Mesodermal cell (in vitro differentiated cells): Measurements from ENCODE around the gene PDE1A. TPM values are rescaled to one million over a fixed set of nuclear protein-coding genes. Genes with fewer than 3 reads are reported as not detected.

Source experiments
- H3K27ac ChIP-seq: 2 replicates; pipeline ENCODE4 v1.7.0; 2013; ENCODE audit warnings: mild to moderate bottlenecking, low read depth, low read length, moderate library complexity; ENCODE audit not compliant: severe bottlenecking
- H3K36me3 ChIP-seq: 2 replicates; pipeline ENCODE4 v1.7.1; 2013; ENCODE audit warnings: mild to moderate bottlenecking, low read length, moderate library complexity; ENCODE audit not compliant: control insufficient read depth, insufficient read depth
- H3K4me1 ChIP-seq: one replicate; pipeline ENCODE4 v1.7.1; 2013; ENCODE audit warnings: mild to moderate bottlenecking, low read length; ENCODE audit not compliant: insufficient read depth, control insufficient read depth, poor library complexity, severe bottlenecking
- H3K4me3 ChIP-seq: 2 replicates; pipeline ENCODE4 v1.7.0; 2013; ENCODE audit warnings: low read length, control low read depth, mild to moderate bottlenecking; ENCODE audit not compliant: insufficient read depth, poor library complexity, severe bottlenecking; ENCODE audit errors: extremely low read depth
- H3K9me3 ChIP-seq: 2 replicates; pipeline ENCODE4 v1.7.1; 2013; ENCODE audit warnings: mild to moderate bottlenecking, low read length, moderate library complexity; ENCODE audit not compliant: control insufficient read depth
- WGBS, 2 experiments: methylation state at CpG; one replicate each; pipeline ENCODE4 v1.1.5; 2013; ENCODE audit warnings: missing lambda C conversion rate in 2 of 2; ENCODE audit not compliant: insufficient coverage in 2 of 2; 5-methylcytosine and 5-hydroxymethylcytosine counted together
- polyA plus RNA-seq, 2 experiments: library from polyadenylated mRNA; stranded (reverse); fragments of 50-300 nt; gene quantifications; one replicate each; pipeline ENCODE4 v1.2.3, GENCODE V29; 2013

The PDE1A gene
- 2.3 TPM for polyA plus RNA-seq (2013, experiment 1 of 2)
- 2.0 TPM for polyA plus RNA-seq (2013, experiment 2 of 2)

DNA sequence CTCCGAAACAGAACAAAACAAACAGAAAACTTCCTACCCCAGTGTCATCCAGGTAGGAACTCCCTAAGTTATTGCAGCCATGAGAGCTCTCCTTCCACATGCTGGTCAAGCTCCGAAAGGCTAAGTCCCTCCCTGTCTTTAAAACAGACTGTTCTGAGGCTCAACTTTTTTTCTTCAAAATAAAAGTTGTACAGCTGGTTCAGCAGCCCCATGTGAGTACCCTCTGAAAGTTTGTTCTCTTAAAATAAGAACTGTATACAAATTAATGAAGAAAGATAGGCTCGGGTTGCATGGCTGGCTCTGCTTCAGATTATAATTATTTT is at the start of gene PDE1A:
Gene PDE1A (minus strand): TSS at position 119 of the 323 bp plus-strand sequence.
- WGBS, 2 experiments, result 93 to 100% methylated on average over 1 to 2 of the region's 3 CpGs
- Histone ChIP-seq H3K4me3 (no peak within 1 kb of the TSS), H3K27ac (peak within 1 kb of the TSS; percentile 23), H3K36me3 (no peaks in the 10 kb centered on the region), H3K9me3 (no peaks in the 10 kb centered on the region), H3K4me1 (peaks cover 4% of the 10 kb centered on the region)

DNA sequence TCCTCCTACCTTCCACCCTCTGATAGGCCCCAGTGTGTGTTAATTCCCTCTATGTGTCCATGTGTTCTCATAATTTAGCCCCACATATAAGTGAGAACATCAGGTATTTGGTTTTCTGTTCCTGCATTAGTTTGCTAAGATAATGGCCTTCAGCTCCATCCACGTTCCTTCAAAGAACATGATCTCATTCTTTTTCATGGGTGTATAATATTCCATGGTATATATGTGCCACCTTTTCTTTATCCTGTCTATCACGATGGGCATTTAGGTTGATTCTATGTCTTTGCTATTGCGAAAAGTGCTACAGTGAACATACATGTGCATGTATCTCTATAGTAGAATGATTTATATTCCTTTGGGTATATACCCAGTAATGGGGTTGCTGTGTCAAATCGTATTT is 46.8 kb upstream of the PDE1A start:
- Histone ChIP-seq H3K4me3 (no peak overlapping the region), H3K9me3 (no peaks in the 10 kb centered on the region), H3K36me3 (no peaks in the 10 kb centered on the region), H3K27ac (no peak overlapping the region), H3K4me1 (no peaks in the 10 kb centered on the region)
- 100% methylated on average over 2 of the region's 4 CpGs; no CpG with 5 or more reads in 1 of the 2 experiments for WGBS, 2 experiments

DNA sequence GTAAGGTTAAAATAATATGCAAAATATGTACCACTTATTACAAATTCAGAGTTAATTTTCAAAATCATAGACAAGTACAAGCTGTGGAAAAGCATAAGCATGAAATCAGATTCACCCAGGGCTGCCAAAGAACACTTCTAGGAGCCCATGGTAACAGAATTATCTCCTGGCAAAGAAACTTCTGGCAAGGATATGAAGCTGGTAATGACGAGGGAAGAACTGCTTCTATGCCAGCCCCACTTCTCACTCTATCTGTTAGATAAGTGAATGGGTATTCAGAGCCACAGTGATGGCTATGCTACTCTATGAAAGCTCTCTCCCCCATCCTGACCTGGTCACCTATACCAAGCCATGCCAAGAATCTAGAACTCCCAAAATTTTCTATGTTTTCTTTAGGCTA is 36.9 kb upstream of the PDE1A start:
- H3K27ac ChIP-seq, result no peak overlapping the region
- H3K36me3 ChIP-seq, result no peaks in the 10 kb centered on the region
- no peaks in the 10 kb centered on the region for H3K9me3 ChIP-seq
- no peaks in the 10 kb centered on the region for H3K4me1 ChIP-seq
- no peak overlapping the region for H3K4me3 ChIP-seq
- WGBS, 2 experiments, result no CpG with 5 or more reads among the region's 1 CpG

DNA sequence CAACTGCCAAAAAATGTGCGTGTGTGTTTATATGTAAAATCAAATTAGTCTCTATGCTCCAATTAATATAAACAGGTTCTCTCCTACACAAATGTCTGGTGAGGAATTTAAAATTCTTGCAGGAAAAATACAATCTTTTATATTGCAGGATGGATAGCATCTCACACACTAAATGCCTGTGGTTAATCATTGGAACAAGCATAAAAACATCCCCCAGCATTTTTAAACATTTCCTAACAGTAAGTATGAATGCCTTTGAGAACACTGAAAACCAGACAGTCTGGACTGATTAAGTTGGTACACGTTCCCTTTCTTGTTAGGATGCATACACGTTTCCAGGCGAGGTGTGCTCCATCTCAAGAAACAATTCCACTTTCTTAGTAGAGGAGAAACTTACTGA is 29.9 kb upstream of the PDE1A start:
- H3K9me3 ChIP-seq, result no peaks in the 10 kb centered on the region
- no peak overlapping the region for H3K27ac ChIP-seq
- no CpG with 5 or more reads among the region's 4 CpGs for WGBS, 2 experiments
- H3K4me3 ChIP-seq, result no peak overlapping the region
- H3K4me1 ChIP-seq, result no peaks in the 10 kb centered on the region
- H3K36me3 ChIP-seq, result no peaks in the 10 kb centered on the region

DNA sequence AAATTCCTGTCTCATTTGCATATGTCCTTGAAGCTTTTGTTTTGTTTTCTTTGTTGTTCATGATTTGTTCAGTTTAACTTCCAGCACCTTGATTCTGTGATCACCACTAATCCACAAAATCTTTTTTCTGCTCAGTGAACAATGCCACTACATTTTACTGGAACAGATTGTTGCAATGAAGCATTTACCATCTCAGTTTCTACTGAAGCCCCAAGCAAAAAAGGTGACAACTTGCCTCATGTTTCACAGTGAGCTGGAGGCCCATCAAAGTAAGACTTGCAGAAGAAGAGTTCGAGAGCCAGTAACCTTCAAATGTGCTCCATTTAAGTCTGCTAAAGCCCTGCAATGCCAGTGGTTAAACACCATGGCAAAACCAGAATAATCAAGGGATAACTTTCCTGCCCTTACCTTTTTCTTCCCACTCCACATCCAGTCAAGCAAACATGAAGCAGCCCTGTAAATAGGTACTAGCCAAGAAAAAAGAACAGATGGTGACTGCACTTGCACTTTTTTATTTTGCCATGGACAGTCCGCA is 25.7 kb upstream of the PDE1A start:
- 82 to 89% methylated on average over 1 to 2 of the region's 2 CpGs for WGBS, 2 experiments
- Histone ChIP-seq H3K9me3 (no peaks in the 10 kb centered on the region), H3K36me3 (no peaks in the 10 kb centered on the region), H3K4me1 (no peaks in the 10 kb centered on the region), H3K27ac (no peak overlapping the region), H3K4me3 (no peak overlapping the region)

DNA sequence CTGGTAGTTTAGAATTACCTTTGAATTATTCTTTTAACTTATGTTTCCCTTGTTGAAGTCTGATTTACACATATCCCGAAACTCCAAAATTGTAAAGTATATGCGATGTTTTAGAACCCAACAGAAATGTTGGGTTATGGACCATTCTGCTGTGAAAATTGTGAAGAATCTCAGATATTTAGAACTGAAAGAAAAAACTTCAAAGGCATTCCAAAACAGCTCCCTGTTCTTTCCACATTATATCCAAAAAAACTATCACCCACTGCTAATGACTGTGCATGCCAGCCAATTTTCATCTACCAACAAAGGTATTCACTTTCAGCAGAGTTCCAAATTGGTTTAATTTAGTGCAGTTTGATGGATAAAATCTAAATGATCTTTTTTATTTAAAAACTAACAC is 21.5 kb upstream of the PDE1A start:
- Histone ChIP-seq H3K9me3 (no peaks in the 10 kb centered on the region), H3K36me3 (no peaks in the 10 kb centered on the region), H3K27ac (peak overlapping the region; percentile 87), H3K4me3 (no peak overlapping the region), H3K4me1 (no peaks in the 10 kb centered on the region)
- no CpG with 5 or more reads among the region's 2 CpGs for WGBS, 2 experiments

DNA sequence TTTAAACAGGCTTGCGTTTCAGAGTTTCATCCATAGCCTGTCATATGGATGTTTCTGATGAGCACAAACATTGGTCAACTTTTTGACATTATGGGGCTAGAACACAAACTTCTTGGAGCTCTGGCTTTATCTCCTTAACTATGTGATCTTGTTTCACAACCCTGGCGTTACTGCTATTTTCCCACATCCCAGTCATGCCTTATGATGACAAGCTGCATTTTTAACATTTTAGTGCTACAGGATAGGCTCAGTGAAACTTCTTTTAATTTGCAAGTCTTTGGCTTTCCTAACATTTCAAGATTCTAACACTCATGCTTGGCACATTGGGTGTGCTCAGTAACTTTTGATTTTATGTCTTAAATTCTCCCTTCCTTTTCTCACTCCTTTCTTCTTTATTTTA is 21.0 kb upstream of the PDE1A start:
- Histone ChIP-seq H3K4me1 (no peaks in the 10 kb centered on the region), H3K36me3 (no peaks in the 10 kb centered on the region), H3K27ac (peak overlapping the region; percentile 87), H3K4me3 (no peak overlapping the region), H3K9me3 (no peaks in the 10 kb centered on the region)
- 50 to 66% methylated on average over 1 to 2 of the region's 2 CpGs for WGBS, 2 experiments

DNA sequence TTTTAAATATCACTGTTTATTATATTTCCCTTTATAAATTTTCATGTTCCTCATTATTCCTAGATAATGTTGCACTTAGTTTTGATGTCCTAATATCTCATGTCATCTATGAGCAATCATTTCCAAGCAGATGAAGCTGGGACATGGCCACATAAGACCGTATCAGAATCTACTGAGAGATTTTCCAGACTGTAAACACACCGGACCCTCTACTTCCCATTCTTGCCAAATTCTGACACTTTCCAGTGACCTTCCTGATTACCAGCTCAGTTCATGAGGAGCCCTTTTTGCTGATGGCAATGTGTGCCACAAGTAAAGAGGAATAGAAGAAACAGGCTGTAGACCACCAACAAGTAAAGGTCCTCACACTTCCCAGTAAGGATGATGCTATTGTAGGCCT is 20.3 kb upstream of the PDE1A start:
- 60 to 100% methylated on average over 1 to 2 of the region's 2 CpGs for WGBS, 2 experiments
- Histone ChIP-seq H3K27ac (peak overlapping the region; percentile 47), H3K36me3 (no peaks in the 10 kb centered on the region), H3K9me3 (no peaks in the 10 kb centered on the region), H3K4me1 (no peaks in the 10 kb centered on the region), H3K4me3 (no peak overlapping the region)

DNA sequence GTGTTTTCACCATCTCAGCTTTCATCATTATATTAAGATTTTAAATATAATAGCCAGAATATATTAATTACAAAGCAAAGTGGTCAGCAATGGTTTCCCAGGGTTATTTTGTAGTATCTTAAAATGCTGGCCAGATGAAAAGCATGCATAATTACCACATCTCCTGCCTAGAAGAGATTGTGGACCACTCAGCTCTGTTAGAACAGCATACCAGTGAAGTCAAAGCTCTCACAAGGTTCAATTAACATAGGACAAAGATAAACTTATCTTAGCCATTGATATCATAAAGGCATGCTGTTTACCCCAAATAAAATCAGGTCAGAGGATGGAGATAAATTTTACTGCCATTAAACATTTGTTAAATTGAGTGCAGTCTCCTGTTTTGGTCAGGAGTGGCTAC is 19.3 kb upstream of the PDE1A start:
- Histone ChIP-seq H3K4me3 (no peak overlapping the region), H3K4me1 (no peaks in the 10 kb centered on the region), H3K27ac (no peak overlapping the region), H3K9me3 (no peaks in the 10 kb centered on the region), H3K36me3 (no peaks in the 10 kb centered on the region)

DNA sequence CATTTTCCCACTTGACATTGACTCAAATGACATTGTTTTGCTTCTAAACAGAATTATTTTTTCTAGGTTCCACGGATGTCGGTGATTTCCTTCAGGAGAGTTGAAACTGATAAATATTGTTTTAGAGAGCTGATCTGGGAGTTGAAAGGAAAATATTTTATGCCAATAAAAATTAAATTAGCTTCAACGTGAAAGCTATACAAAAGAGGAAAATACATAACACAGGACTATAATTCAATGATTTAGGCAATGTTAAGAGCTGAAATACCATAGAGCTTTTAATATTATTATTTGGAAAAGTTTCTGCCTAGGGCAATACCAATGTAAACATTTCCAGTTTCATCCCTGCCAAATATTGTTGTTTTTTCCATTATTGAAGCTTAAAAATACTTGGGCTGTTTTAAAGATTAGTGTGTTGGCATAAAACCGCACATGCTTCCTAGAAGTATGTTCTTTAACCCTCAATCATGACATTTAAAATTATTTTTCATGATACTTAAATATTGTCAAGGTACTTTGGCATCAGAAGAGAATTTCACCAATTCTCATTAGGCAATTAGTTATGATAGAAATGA is 18.6 kb upstream of the PDE1A start:
- H3K4me3 ChIP-seq, result no peak overlapping the region
- WGBS, 2 experiments, result no CpG with 5 or more reads among the region's 4 CpGs
- H3K27ac ChIP-seq, result no peak overlapping the region
- H3K36me3 ChIP-seq, result no peaks in the 10 kb centered on the region
- no peaks in the 10 kb centered on the region for H3K4me1 ChIP-seq
- no peaks in the 10 kb centered on the region for H3K9me3 ChIP-seq

DNA sequence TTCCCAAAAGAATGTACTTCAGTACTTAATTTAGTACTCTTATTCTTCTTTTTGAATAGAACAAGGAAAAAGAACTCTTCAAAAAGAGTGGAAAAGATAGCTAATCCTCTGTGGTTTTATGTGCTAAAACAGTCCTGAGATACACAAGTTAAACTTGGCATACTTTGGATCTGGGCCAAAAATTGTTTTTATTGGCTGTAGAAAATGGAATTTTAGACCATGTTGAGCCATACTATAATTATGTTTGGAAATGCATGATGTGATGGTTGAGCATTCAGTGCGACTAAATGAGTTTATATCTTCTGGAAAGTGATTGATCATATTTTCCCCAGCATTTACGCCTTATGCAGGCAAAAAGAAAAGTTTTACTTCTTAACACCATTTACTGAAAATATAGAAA is 18.0 kb upstream of the PDE1A start:
- Histone ChIP-seq H3K4me3 (no peak overlapping the region), H3K36me3 (no peaks in the 10 kb centered on the region), H3K27ac (no peak overlapping the region), H3K4me1 (no peaks in the 10 kb centered on the region), H3K9me3 (no peaks in the 10 kb centered on the region)
- no CpG with 5 or more reads among the region's 2 CpGs for WGBS, 2 experiments
